ENCODE data around the gene RHEX.

Gene RHEX

GRCh38 chr1:206103979-206104378 is 51.0 kb downstream of the RHEX start:
- TF ChIP-seq CTCF (IDR thresholded peaks at IDR 0.05; ENCODE audit: low read depth, low read length, missing control alignments): no peak
- no peak for DNase-seq (ENCODE audit: low read depth)
- H3K4me3 ChIP-seq (ENCODE audit: low read depth, low read length): no peak overlapping the region
- in situ Hi-C loops (cut with HindIII; ENCODE audit: low sequenced_read_pairs): loop anchor here (5.0 to 25.0 kb wide), 2 partner anchors 72 to 117 kb away; no protein-coding TSS in a partner anchor

DNA sequence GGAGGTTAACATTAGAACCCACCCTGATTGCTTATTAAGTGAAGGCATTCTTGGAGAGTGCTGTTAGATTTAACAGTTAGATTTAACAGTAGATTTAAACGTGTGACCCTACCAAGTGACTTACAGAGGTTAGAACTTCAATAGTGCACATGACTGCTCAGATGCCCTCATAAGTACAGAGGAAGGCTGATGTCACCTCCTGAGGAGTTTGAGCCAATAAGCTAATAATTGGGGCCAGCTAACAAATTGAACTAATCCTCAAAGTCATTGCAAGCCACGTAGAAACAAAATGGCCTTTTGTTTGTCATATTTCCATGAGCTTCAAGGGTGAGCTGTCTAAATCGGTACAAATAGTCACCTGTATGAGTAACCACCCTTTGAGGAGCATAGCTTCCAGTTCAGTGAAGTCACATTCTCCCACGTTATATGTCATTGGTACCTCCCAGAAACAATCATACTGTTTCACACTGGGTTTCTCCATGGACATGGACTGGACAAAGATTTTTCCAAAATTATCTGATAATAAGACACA is 52.6 kb downstream of the RHEX start:
- H3K4me3 ChIP-seq (ENCODE audit: low read depth, low read length): no peak overlapping the region
- in situ Hi-C loops (cut with HindIII; ENCODE audit: low sequenced_read_pairs): loop anchor here (25.0 kb wide), 1 partner anchor 118 kb away; no protein-coding TSS in a partner anchor
- no peak for DNase-seq (ENCODE audit: low read depth)
- TF ChIP-seq CTCF (IDR thresholded peaks at IDR 0.05; ENCODE audit: low read depth, low read length, missing control alignments): no peak

GRCh38 chr1:206106328-206107167 is 53.6 kb downstream of the RHEX start:
- no peak overlapping the region for H3K4me3 ChIP-seq (ENCODE audit: low read depth, low read length)
- peak; percentile 63 for DNase-seq (ENCODE audit: low read depth)
- in situ Hi-C loops (cut with HindIII; ENCODE audit: low sequenced_read_pairs): loop anchor here (25.0 kb wide), 1 partner anchor 119 kb away; no protein-coding TSS in a partner anchor
- peak; percentile 90 for TF ChIP-seq CTCF (IDR thresholded peaks at IDR 0.05; ENCODE audit: low read depth, low read length, missing control alignments)

GRCh38 chr1:206107168-206107544 is 54.2 kb downstream of the RHEX start:
- in situ Hi-C loops (cut with HindIII; ENCODE audit: low sequenced_read_pairs): loop anchor here (25.0 kb wide), 1 partner anchor 120 kb away; no protein-coding TSS in a partner anchor
- DNase-seq (ENCODE audit: low read depth): no peak
- TF ChIP-seq CTCF (IDR thresholded peaks at IDR 0.05; ENCODE audit: low read depth, low read length, missing control alignments): no peak
- H3K4me3 ChIP-seq (ENCODE audit: low read depth, low read length): no peak overlapping the region

- no peak for DNase-seq (ENCODE audit: low read depth)
- in situ Hi-C loops (cut with HindIII; ENCODE audit: low sequenced_read_pairs): loop anchor here (25.0 kb wide), 1 partner anchor 121 kb away; no protein-coding TSS in a partner anchor
- no peak for TF ChIP-seq CTCF (IDR thresholded peaks at IDR 0.05; ENCODE audit: low read depth, low read length, missing control alignments)
- no peak overlapping the region for H3K4me3 ChIP-seq (ENCODE audit: low read depth, low read length)
Measured at GRCh38 chr1:206108635-206109034, 55.7 kb downstream of the RHEX start.

- TF ChIP-seq CTCF (IDR thresholded peaks at IDR 0.05; ENCODE audit: low read depth, low read length, missing control alignments): no peak
- H3K4me3 ChIP-seq (ENCODE audit: low read depth, low read length): no peak overlapping the region
- in situ Hi-C loops (cut with HindIII; ENCODE audit: low sequenced_read_pairs): loop anchor here (25.0 kb wide), 1 partner anchor 122 kb away; no protein-coding TSS in a partner anchor
- no peak for DNase-seq (ENCODE audit: low read depth)
Measured at GRCh38 chr1:206109718-206110117, 56.7 kb downstream of the RHEX start.

All from astrocyte of the cerebellum (primary cell).